ENCODE data around the gene STX18.

Gene STX18

DNA sequence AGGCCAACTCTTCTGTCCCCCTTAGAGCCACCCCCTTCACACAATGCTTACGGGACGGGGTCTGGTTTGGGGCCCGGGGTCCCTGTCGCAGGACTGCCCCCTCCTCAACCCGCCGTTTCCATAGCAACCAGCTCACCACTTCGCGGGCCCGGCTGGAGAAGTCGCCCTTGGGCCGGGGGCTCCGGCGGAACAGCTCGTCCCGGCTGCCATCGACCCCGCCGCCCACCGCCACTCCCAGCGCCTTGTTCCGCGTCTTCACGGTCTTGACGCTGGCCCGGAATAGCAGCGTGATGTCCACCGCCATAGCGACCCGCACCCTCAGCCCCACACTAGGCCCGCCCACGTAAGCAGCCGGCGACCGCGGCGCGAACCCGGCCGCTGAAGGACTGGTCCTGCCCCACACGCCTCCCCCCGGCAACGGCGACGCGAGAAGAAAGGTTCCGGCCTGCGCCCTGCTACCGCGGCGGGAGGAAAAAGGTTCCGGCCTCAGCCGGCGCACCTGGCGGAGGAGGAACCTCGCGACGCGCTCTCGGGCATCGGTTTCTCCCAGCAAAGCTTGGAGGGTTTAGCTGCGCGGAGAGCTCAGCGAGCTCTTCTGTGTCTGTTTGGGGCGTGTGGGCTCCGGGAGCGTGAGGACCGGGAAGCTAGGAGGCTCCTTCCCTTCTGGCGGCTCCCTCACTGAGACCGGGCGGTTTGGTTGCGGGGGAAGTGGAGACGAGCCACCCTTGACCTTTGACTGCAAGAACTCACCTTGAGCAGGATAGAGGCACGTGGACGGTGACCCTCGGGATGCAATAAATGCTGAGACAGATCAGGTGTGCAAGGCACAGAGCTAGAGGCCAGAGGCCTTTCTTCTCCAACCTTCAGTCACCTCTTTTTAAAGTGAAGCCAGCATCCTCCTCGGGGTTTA lies at the start of gene STX18:
Gene STX18 (minus strand): TSS at position 388 of the 910 bp plus-strand sequence. CDS start 84 bp downstream, at position 304.
- TF ChIP-seq, protein P1, sequence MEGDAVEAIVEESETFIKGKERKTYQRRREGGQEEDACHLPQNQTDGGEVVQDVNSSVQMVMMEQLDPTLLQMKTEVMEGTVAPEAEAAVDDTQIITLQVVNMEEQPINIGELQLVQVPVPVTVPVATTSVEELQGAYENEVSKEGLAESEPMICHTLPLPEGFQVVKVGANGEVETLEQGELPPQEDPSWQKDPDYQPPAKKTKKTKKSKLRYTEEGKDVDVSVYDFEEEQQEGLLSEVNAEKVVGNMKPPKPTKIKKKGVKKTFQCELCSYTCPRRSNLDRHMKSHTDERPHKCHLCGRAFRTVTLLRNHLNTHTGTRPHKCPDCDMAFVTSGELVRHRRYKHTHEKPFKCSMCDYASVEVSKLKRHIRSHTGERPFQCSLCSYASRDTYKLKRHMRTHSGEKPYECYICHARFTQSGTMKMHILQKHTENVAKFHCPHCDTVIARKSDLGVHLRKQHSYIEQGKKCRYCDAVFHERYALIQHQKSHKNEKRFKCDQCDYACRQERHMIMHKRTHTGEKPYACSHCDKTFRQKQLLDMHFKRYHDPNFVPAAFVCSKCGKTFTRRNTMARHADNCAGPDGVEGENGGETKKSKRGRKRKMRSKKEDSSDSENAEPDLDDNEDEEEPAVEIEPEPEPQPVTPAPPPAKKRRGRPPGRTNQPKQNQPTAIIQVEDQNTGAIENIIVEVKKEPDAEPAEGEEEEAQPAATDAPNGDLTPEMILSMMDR (IDR thresholded peaks at IDR 0.05), result no peak
- Histone ChIP-seq H3K9me3 (no peaks in the 10 kb centered on the region), H3K36me3 (no peaks in the 10 kb centered on the region), H3K4me3 (ENCODE audit: low read depth in 1 of 2, low read length in 1 of 2) (peak within 1 kb of the TSS; percentile 65 to 68), H3K27me3 (no peaks in the 10 kb centered on the region), H3K4me1 (ENCODE audit: control insufficient read depth in 1 of 2, insufficient read depth in 1 of 2, low read depth in 1 of 2, low read length in 1 of 2) (peaks cover 21% of the 10 kb centered on the region in 2 experiments), H3K27ac (peak within 1 kb of the TSS; percentile 71)

- TF ChIP-seq, protein P1 (IDR thresholded peaks at IDR 0.05), result no peak
- no peak overlapping the region for H3K27ac ChIP-seq
- H3K36me3 ChIP-seq, result no peaks in the 10 kb centered on the region
- no peaks in the 10 kb centered on the region for H3K9me3 ChIP-seq
- no peaks in the 10 kb centered on the region for H3K4me1 ChIP-seq (ENCODE audit: control insufficient read depth in 1 of 2, insufficient read depth in 1 of 2, low read depth in 1 of 2, low read length in 1 of 2)
- H3K4me3 ChIP-seq (ENCODE audit: low read depth in 1 of 2, low read length in 1 of 2), result no peak overlapping the region
- H3K27me3 ChIP-seq, result no peaks in the 10 kb centered on the region
Observed at GRCh38 chr4:4591071-4591470, 49.2 kb upstream of the STX18 start.

GRCh38 chr4:4590546-4590945 lies 48.7 kb upstream of the STX18 start:
- TF ChIP-seq, protein P1 (IDR thresholded peaks at IDR 0.05), result no peak
- no peak overlapping the region for H3K27ac ChIP-seq
- H3K4me3 ChIP-seq (ENCODE audit: low read depth in 1 of 2, low read length in 1 of 2), result no peak overlapping the region
- no peaks in the 10 kb centered on the region for H3K9me3 ChIP-seq
- H3K36me3 ChIP-seq, result no peaks in the 10 kb centered on the region
- H3K4me1 ChIP-seq (ENCODE audit: control insufficient read depth in 1 of 2, insufficient read depth in 1 of 2, low read depth in 1 of 2, low read length in 1 of 2), result no peaks in the 10 kb centered on the region
- H3K27me3 ChIP-seq, result no peaks in the 10 kb centered on the region

DNA sequence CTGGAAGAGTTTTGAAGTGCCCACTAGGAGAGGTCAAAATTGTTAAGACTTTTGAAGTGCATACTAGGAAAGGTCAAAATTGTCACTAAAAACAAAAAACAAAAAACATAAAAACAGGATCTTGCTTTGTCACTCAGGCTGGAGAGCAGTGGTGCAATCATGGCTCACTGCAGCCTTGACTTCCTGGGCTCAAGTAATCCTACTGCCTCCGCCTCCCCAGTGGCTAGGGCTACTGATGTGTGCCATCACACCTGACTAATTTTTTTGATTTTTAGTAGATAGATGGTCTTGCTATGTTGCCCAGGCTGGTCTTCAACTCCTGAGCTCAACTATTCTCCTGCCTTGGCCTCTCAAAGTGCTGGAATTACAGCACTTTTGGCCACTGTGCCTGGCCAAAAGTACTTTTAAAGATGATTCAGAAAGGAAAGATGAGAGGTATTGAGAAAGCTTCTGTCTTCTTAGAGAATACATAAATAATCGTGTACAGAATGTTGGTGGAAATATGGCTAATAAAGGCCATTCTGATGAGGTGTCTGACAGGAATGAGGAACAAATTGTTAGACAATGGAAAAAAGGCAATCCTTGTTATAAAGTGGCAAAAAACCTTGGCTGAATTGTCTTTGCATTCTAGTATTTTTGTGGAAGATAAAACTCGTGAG lies 43.3 kb upstream of the STX18 start:
- H3K4me3 ChIP-seq (ENCODE audit: low read depth in 1 of 2, low read length in 1 of 2), result no peak overlapping the region
- no peaks in the 10 kb centered on the region for H3K9me3 ChIP-seq
- TF ChIP-seq, protein P1 (IDR thresholded peaks at IDR 0.05), result no peak
- no peaks in the 10 kb centered on the region for H3K36me3 ChIP-seq
- no peaks in the 10 kb centered on the region for H3K4me1 ChIP-seq (ENCODE audit: control insufficient read depth in 1 of 2, insufficient read depth in 1 of 2, low read depth in 1 of 2, low read length in 1 of 2)
- no peaks in the 10 kb centered on the region for H3K27me3 ChIP-seq
- H3K27ac ChIP-seq, result no peak overlapping the region

DNA sequence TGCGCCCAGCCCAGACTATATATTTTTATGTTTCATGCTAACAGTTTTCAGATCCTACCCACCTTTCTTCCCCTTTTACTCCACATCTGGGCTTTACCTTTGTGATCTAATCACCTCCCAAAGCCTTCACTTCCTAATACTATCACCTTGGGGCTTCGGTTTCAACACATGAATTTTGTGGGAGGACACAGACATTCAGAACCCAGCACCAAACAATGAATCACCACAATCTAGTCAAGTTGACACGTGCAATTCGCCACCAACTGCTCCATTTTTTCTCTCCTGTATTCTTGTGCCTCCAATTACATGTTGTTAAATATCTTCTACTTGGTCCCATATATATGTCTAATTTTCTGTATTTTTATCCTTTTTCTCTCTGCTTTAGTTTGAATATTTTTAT lies 41.8 kb upstream of the STX18 start:
- TF ChIP-seq, protein P1 (IDR thresholded peaks at IDR 0.05), result no peak
- Histone ChIP-seq H3K4me1 (ENCODE audit: control insufficient read depth in 1 of 2, insufficient read depth in 1 of 2, low read depth in 1 of 2, low read length in 1 of 2) (no peaks in the 10 kb centered on the region), H3K36me3 (no peaks in the 10 kb centered on the region), H3K27me3 (no peaks in the 10 kb centered on the region), H3K27ac (no peak overlapping the region), H3K9me3 (no peaks in the 10 kb centered on the region), H3K4me3 (ENCODE audit: low read depth in 1 of 2, low read length in 1 of 2) (no peak overlapping the region)

All from neutrophil (primary cell).